ENCODE measurements around the gene BCR.

Gene BCR

GRCh38 chr22:23238707-23239106 lies 58.4 kb downstream of the BCR start:
- no peak for DNase-seq (ENCODE audit: extremely low read depth, insufficient read length)
- Histone ChIP-seq H3K36me3 (ENCODE audit: control insufficient read depth, insufficient read depth, low read length) (no peaks in the 10 kb centered on the region; the same call in none of the 2 replicates), H3K4me3 (replicated peaks; ENCODE audit: low read depth, low read length) (no peak overlapping the region), H3K27me3 (replicated peaks; ENCODE audit: control insufficient read depth, insufficient read depth, low read length) (no peaks in the 10 kb centered on the region)
- TF ChIP-seq, protein P1, sequence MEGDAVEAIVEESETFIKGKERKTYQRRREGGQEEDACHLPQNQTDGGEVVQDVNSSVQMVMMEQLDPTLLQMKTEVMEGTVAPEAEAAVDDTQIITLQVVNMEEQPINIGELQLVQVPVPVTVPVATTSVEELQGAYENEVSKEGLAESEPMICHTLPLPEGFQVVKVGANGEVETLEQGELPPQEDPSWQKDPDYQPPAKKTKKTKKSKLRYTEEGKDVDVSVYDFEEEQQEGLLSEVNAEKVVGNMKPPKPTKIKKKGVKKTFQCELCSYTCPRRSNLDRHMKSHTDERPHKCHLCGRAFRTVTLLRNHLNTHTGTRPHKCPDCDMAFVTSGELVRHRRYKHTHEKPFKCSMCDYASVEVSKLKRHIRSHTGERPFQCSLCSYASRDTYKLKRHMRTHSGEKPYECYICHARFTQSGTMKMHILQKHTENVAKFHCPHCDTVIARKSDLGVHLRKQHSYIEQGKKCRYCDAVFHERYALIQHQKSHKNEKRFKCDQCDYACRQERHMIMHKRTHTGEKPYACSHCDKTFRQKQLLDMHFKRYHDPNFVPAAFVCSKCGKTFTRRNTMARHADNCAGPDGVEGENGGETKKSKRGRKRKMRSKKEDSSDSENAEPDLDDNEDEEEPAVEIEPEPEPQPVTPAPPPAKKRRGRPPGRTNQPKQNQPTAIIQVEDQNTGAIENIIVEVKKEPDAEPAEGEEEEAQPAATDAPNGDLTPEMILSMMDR (IDR thresholded peaks at IDR 0.05; ENCODE audit: insufficient read depth, low read length, poor library complexity, severe bottlenecking), result no peak

- TF ChIP-seq, protein P1 (IDR thresholded peaks at IDR 0.05; ENCODE audit: insufficient read depth, low read length, poor library complexity, severe bottlenecking), result no peak
These were observed 59.1 kb downstream of the BCR start for GRCh38 chr22:23239429-23239828.

GRCh38 chr22:23240639-23241389 lies 60.5 kb downstream of the BCR start:
- Histone ChIP-seq H3K27me3 (replicated peaks; ENCODE audit: control insufficient read depth, insufficient read depth, low read length) (no peaks in the 10 kb centered on the region), H3K36me3 (ENCODE audit: control insufficient read depth, insufficient read depth, low read length) (no peaks in the 10 kb centered on the region; the same call in none of the 2 replicates), H3K4me3 (replicated peaks; ENCODE audit: low read depth, low read length) (no peak overlapping the region)
- DNase-seq (ENCODE audit: extremely low read depth, insufficient read length), result no peak
- TF ChIP-seq, protein P1 (IDR thresholded peaks at IDR 0.05; ENCODE audit: insufficient read depth, low read length, poor library complexity, severe bottlenecking), result peak; percentile 26

More at GRCh38 chr22:23239429-23239828, 59.1 kb downstream of the BCR start:
- DNase-seq (ENCODE audit: extremely low read depth, insufficient read length), result no peak
- no peak overlapping the region for H3K4me3 ChIP-seq (replicated peaks; ENCODE audit: low read depth, low read length)
- no peaks in the 10 kb centered on the region for H3K27me3 ChIP-seq (replicated peaks; ENCODE audit: control insufficient read depth, insufficient read depth, low read length)
- H3K36me3 ChIP-seq (ENCODE audit: control insufficient read depth, insufficient read depth, low read length), result no peaks in the 10 kb centered on the region; the same call in none of the 2 replicates

DNA sequence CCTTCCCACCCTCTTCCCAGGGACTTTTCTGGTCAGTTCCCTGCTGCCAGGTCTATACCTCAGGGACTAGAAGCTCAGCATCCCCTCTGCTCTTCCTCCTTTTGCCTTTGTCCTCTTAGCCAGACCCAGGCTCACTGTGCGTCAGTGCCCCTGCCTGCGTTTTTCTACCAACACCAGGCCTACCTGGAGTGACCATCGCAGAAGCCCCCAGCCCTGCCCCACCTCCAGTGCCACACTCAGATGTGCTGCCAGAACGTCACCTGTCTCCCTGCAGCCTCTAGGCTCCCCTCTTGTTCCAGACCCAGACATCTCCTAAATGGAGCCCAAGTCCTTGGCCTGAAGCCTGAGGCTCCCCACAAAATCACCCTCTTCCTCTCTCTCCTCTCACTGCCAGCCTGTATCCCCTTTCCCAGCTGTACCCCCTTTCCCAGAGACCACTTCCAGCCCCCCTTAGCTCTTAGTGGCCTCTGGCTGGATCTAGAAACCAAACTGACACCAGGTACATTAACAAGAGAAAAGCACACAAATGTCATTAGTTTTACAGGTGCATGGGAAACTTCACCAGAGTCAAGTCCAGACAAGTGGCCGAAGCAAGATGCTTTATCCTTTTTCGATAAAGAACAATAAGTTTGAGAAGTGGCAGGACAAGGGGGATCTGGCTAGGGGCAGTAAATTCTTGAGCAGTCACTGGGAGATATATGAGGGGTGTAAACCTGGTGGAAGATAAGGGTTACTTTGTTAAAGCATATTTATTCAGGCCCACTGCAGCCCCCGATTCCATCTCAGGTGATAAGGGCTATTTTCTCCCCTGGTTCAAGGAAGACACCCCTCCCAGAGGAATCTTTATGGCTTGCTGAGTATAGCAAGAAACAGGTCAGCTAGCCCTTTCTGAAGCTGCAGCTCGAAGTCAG lies 61.5 kb downstream of the BCR start:
- no peaks in the 10 kb centered on the region for H3K27me3 ChIP-seq (replicated peaks; ENCODE audit: control insufficient read depth, insufficient read depth, low read length)
- no peaks in the 10 kb centered on the region; the same call in none of the 2 replicates for H3K36me3 ChIP-seq (ENCODE audit: control insufficient read depth, insufficient read depth, low read length)
- H3K4me3 ChIP-seq (replicated peaks; ENCODE audit: low read depth, low read length), result no peak overlapping the region
- no peak for DNase-seq (ENCODE audit: extremely low read depth, insufficient read length)
- TF ChIP-seq, protein P1 (IDR thresholded peaks at IDR 0.05; ENCODE audit: insufficient read depth, low read length, poor library complexity, severe bottlenecking), result no peak

DNA sequence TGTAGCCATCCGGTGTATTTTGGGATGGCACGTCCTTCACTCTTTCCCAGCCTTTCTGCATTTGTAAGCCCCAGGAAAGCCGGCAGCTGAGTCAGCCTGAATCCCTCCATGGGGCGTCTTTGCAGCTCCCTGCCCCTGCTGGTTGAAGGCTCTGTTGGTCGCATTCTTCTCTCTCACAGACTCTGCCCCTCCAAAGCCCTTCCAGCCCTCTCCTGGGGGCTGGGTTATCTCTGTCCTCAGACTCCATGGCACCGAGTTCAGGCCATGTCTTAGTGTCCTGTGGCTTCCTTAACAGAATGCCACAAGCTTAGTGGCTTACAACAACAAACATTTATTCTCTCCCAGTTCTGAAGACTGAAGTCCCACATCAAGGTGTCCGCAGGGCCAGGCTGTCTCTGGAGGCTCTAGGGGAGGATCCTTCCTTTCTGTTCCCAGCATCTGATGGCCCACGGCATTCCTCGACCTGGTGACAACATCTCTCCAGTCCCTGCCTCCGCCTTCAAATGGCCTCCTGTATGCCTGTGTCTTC lies 62.2 kb downstream of the BCR start:
- Histone ChIP-seq H3K27me3 (replicated peaks; ENCODE audit: control insufficient read depth, insufficient read depth, low read length) (no peaks in the 10 kb centered on the region), H3K36me3 (ENCODE audit: control insufficient read depth, insufficient read depth, low read length) (no peaks in the 10 kb centered on the region; the same call in none of the 2 replicates), H3K4me3 (replicated peaks; ENCODE audit: low read depth, low read length) (no peak overlapping the region)
- DNase-seq (ENCODE audit: extremely low read depth, insufficient read length), result no peak
- TF ChIP-seq, protein P1 (IDR thresholded peaks at IDR 0.05; ENCODE audit: insufficient read depth, low read length, poor library complexity, severe bottlenecking), result no peak

All from GM06990 (cell line).